OCI-LY7 (cell line): ENCODE data around the gene RABL2A.
"Not testable (repeated sequence)": the region's sequence is repeated elsewhere in the genome, so short reads cannot be mapped to it uniquely, and the experiment has no call there.

Experiments used
- CTCF ChIP-seq: fragments of 200-600 bp; sonication (generic); conservative IDR thresholded peaks from 2 replicates; pipeline ENCODE4 v1.5.1; 2014; ENCODE audit warnings: mild to moderate bottlenecking, antibody characterized with exemption, low read length, moderate library complexity, mixed read lengths
- EZH2phosphoT487 ChIP-seq: fragments of 200-600 bp; sonication (generic); IDR thresholded peaks from 2 replicates; pipeline ENCODE4 v1.6.1; 2018; ENCODE audit warnings: low read depth, borderline replicate concordance, mild to moderate bottlenecking, mixed run types, antibody characterized with exemption, low read length, moderate library complexity, mixed read lengths

- not testable (repeated sequence) for TF ChIP-seq CTCF, EZH2phosphoT487
Observed at GRCh38 chr2:113598180-113598579, 28.9 kb upstream of the RABL2A start.
